Retina (tissue), 1 donor: Measurements from ENCODE around the gene FAM89B.
A peak's percentile ranks its signal among the peaks of the same experiment; 100 is the strongest.

Experiments used
- DNase-seq: peaks from one replicate; pipeline ENCODE4 v3.0.0-alpha.2; 2016

The FAM89B gene

DNA sequence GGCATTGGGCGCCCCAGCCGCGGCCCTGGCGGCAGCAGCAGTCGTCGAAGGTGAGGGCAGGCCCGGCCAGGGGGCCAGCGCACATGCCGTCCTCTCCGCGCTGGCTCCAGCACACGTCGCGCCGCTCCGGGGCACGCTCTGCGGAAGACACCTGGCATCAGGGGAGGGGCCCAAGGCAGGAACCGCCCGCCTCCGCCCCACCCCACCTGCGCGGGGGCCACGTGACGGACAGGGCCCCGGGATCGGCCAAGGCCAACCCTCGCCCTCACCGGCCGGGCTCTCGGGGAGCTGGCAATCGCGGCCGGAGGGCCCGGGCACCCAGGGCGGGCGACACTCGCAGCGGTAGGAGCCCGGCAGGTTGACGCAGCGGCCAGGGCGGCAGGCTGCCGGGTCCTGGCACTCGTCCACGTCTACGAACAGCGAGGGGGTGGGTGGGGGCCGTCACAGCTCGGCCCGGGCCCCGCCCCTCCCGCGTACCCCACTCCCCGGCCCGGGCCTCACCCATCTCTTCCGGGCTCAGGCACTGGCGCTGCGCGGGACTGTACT is 32.5 kb upstream of the FAM89B start:
- no peak for DNase-seq

DNA sequence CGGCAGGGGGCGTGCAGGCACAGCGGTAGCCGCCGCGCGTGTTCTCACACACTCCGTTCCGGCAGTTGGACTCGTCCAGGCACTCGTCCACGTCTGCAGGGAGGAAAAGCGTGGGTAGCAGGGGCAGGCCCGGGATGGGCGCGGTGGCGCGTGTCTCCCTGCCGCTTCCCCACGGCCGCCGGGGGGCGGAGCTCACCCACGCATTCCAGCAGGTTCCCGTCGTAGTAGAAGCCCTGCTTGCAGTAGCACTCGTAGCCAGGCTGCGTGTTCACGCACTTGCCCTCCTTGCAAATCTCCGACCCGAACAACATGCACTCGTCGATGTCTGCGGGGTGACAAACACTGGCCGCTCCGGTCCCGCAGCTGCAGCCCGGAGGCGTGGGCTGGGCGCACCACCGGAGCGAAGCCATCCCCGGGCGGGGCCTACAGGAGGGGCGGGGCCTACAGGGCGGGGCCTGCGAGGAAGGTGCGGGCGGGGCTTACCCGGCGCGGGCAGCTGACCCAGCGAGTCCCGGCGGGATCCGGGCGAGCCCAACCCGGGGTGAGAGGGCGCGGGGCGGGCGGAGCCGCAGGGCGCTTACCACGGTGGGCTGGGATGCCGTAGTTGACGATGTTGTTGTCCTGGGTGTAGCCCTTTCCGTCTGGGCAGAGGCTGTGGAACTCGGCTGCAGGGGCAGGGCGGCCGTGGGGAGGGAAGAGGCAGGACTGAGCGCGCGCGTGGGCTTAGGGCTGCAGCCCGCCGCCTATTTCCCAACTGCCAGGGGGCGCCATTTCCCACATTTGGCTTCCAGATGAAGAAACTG is 31.8 kb upstream of the FAM89B start:
- DNase-seq: peak; percentile 91

- DNase-seq: no peak
These were observed 31.0 kb upstream of the FAM89B start for GRCh38 chr11:65541093-65541982.

DNA sequence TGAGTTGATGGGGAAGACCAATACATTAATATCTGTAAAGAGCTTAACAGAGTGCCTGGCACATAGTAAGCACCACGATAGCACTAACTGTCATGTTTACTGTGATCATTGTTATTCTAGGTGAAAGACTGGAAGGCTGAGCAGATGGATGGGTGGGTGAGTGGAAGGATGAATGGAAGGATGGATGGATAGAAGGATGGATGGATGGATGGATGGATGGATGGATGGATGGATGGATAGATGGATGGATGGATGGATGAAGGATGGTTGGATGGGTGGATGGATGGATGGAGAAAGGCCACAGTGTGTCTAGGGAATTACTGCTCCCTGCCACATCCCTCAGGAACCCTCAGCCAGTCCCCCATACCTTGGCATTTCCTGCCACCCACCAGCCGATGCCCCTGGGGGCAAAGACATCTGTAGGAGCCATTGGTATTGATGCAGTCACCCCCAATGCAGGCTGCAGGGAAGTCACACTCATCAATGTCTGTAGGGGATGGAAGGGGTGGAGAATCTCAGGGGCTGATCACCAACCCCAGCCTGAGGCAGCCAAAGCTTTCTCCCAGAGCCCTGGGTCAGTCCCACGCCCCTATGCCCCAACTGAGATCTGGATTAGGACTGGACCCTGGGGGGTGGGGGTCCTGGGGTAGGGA is 29.5 kb upstream of the FAM89B start:
- no peak for DNase-seq

DNA sequence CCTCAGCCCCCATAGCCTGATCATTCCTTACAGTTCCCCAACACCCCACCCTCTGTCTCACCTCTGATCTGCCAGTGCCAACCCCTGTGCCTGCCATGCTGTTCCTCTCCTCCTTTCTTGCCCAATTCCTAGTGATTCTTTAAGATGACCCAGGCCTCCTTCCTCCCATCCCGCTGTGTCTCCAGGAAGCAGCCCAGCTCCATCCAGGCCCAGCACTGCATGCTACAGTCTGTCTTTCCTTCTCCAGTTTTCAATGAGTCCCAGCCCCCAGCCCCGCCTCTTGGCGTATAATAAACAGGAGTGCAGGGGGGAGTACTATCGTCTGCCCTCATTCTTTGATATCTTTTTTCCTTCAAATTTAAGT is 26.5 kb upstream of the FAM89B start:
- DNase-seq: no peak

GRCh38 chr11:65546217-65546958 is 25.9 kb upstream of the FAM89B start:
- DNase-seq: peak; percentile 61

DNA sequence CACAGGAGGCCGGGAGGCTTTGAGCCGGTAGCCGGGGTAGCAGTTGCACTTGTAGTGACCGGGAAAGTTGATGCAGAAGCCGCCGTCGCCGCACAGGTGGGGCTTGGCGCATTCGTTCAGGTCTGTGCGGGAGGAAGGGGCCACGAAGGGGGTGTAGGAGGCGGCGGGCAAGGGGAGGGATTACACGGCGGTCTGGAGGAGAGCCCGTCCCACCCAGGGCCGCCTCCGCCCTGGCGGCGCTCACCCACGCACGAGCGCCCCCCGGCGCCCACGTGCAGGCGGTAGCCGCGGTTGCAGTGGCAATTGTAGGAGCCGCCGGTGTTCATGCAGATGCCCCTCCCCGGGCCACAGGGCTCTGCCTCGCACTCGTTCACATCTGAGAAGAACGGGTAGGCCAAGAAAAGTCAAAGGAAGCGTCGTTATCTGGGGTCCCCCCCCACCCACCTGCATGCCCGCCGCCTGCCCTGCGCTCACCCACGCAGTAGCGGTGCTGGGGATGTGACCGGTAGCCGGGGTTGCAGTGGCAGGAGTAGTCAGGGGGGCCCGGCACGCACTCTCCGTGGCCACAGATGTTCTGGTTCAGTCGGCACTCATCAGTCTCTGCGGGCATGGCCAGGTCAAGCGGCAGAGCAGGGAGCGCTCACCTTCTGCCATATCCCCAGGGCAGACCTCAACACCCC is 24.8 kb upstream of the FAM89B start:
- no peak for DNase-seq

DNA sequence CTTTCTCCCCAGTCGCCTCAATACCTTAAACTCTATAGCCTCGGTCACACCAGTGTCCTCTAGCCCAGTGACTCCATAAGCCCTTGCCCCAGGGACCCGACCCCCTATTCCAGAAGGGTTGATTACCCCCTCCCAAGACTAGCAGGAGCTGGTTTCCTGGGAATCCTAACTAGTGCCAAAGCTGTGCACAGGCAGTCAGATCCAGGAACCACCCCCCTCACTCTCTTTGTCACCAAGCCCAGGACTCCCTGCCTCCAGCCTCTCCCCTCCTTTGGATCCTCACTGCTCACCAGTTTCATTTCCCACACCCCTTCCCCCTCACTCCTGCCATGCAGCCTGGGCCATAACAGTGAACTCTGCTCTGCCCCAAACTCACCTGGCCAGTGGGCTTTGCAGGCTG is 23.9 kb upstream of the FAM89B start:
- no peak for DNase-seq

DNA sequence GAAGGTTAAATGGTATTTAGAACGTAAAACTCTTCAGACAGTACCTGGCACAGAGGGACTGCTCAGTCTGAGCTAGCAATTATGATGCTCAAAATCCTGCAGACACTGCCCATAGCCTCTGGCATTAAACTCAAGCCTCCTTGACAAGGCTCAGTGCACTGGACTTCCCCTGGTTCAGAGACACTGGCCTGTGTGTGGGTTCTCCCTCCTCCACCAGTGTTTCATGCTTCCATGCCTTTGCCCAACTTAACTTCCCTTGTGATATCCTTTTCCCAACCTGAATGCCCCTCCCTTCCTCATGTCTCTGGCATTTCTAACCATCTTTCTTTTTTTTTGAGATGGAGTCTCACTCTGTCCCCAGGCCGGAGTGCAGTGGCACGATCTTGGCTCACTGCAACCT is 23.2 kb upstream of the FAM89B start:
- no peak for DNase-seq

GRCh38 chr11:65551572-65552387 is 20.6 kb upstream of the FAM89B start:
- DNase-seq: peak; percentile 43

- no peak for DNase-seq
These were observed 19.9 kb upstream of the FAM89B start for GRCh38 chr11:65552388-65552951.

DNA sequence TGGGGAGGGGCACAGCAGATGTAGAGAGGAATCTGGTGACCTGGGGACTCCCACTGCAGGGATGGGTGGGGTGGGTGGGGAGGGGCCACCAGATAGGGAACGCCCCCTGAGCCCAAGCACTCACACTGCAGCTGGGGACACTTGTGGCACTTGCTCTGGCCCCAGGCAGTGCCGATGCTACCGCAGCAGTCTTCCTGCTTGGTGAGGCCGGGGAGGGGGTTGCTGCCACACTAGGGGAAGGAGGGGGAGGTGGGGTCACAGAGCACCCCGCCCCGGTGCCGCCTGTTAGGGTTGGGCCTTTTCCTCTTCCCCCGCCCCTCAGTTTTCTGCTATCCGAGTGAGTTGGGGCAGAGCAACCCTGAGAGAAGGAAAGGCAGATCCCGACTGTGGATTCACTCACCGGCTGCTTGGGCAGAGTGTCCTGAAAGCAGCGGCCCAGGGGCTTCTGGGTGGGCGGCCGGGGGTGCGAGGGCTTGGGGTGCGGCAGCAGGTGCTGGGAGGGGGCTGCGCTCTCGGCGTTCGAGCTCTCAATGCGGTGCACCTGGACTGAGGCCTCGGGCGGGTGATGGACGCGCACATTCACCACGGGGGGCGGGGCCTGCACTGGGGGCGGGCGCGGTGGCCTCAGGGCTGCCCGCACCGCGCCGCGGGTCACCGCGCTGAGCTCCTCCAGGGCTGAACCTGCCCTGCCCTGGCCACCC is 18.9 kb upstream of the FAM89B start:
- DNase-seq: no peak

DNA sequence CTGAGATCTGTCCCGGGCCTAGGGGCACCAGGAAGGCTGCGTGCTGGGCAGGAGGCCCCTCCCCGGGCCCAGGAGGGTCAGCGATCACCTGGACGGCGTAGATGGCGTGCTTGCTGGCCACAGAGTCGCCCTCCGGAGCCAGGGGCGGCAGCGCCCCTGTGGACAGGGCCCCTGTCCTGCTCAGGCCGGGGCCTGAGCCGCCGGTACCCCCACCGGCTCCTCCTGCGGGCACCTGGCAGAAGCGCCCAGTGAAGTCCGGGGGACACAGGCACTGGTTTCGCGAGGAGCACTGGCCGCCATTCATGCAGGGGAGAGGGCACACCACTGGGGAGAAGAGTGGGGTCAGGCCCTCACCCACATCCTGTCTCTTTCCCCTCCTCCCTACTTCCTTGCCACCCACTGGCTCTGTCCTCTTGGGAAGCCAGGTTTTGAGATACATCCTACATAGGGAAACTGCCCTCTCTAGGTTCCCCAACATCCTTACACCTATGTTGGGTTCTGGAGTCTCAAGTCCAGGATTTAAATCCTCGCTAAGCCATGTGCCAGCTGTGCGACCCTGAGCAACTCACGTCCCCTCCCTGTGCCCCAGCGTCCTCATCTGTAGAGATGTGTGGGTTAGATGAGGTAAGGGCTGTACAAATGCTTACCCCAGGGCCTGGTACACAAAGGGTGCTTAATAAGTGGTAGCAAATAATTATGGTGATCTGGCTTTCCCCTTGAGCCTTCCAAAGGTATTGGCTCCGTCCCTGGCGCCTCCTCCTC is 18.1 kb upstream of the FAM89B start:
- DNase-seq: no peak

- DNase-seq: no peak
These were observed 17.4 kb upstream of the FAM89B start for GRCh38 chr11:65554842-65555430.

GRCh38 chr11:65555693-65556231 is 16.6 kb upstream of the FAM89B start:
- no peak for DNase-seq

- DNase-seq: no peak
These were observed 15.7 kb upstream of the FAM89B start for GRCh38 chr11:65556470-65557279.

DNA sequence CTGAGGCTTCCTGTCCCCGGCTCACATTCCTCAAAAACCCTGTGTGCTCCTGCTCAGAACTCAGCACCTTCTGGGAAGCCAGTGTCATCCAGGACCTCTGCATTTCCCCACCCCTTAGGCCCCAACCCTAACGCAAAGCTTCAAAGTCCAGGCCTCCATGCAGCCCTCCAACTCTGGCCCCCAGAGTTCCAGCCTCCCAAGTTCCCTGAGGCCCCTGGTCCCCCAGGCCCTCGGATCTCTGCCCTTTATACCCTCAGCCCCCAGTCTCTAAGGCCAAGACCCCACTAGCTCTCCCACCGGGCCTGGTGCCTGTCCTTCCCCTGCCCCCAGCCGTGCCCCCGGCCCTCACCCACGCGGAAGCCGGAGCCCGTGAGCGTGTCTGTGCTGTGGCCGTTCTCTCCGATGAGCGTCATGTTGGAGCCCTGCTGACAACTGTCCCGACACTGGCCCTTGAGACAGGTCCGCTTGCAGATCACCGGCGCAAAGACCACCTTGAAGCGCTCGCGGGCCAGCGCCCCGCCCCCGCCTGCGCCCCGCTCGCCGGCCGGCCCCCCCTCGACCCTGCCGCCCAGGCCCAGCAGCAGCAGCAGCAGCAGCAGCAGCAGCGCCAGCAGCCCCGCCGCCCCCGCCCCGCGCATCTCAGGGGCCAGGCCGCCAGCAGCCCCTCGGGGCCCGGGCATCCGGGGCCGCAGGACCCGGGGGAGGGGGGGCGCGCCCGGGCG is 14.9 kb upstream of the FAM89B start:
- DNase-seq: peak; percentile 32
